IMR-90 (cell line): ENCODE data around the gene MED17. TPM values are rescaled to one million over a fixed set of nuclear protein-coding genes. Genes with fewer than 3 reads are reported as not detected.

Experiments
- ATAC-seq: fragments of 200-7000 bp; cut with Tn5 transposase; 2 replicates; pipeline ENCODE4 v1.9.1; 2020; ENCODE audit warnings: low read depth, mild to moderate bottlenecking, moderate library complexity
- BruUV-seq: library from RNA; stranded (reverse); fragments of 400-500 nt; replicated peaks from 2 replicates; lab custom pipeline; 2021; lab: Mats Ljungman, UMichigan
- CTCF ChIA-PET: fragments of 300-600 bp; formaldehyde crosslinking; extraction: SDS; loops from one replicate; lab custom pipeline; 2021; ENCODE audit warnings: antibody characterized with exemption; lab: Yijun Ruan, JAX
- POLR2A ChIA-PET: fragments of 300-600 bp; sonication (Branson Sonifier 250); formaldehyde crosslinking; loops from one replicate; lab custom pipeline; 2022; ENCODE audit warnings: antibody characterized with exemption; ENCODE audit not compliant: unreplicated experiment; lab: Charles Lee
- DNase-seq: peaks from one replicate; pipeline ENCODE4 v3.0.0; 2013
- H2AFZ ChIP-seq: replicated peaks from 2 replicates; pipeline ENCODE3; 2013; ENCODE audit warnings: low read length, mild to moderate bottlenecking; ENCODE audit not compliant: poor library complexity
- H2AK5ac ChIP-seq: 2 replicates; pipeline ENCODE4 v1.6.1; 2013; ENCODE audit warnings: low read depth, low read length, inconsistent platforms
- H2AK9ac ChIP-seq: replicated peaks from 2 replicates; pipeline ENCODE3; 2013; ENCODE audit warnings: mild to moderate bottlenecking, low read depth, low read length, moderate library complexity; ENCODE audit not compliant: poor library complexity
- H2BK120ac ChIP-seq: 2 replicates; pipeline ENCODE4 v1.6.1; 2013; ENCODE audit warnings: low read depth, low read length, inconsistent platforms
- H2BK15ac ChIP-seq: 3 replicates; pipeline ENCODE4 v1.6.1; 2013; ENCODE audit warnings: low read depth, low read length, inconsistent platforms
- H2BK20ac ChIP-seq: 2 replicates; pipeline ENCODE4 v1.6.1; 2013; ENCODE audit warnings: low read depth, mild to moderate bottlenecking, inconsistent platforms, low read length, moderate library complexity
- H2BK5ac ChIP-seq: 2 replicates; pipeline ENCODE4 v1.6.1; 2013; ENCODE audit warnings: mild to moderate bottlenecking, low read depth, low read length, inconsistent platforms; ENCODE audit not compliant: poor library complexity, severe bottlenecking
- H3K14ac ChIP-seq: replicated peaks from 2 replicates; pipeline ENCODE4 v1.6.1; 2013; ENCODE audit warnings: low read depth, low read length, inconsistent platforms
- H3K18ac ChIP-seq: 2 replicates; pipeline ENCODE4 v1.6.1; 2013; ENCODE audit warnings: low read depth, low read length, control low read depth
- H3K23ac ChIP-seq: 2 replicates; pipeline ENCODE4 v1.6.1; 2013; ENCODE audit warnings: low read depth, low read length, inconsistent platforms
- H3K27ac ChIP-seq: 2 replicates; pipeline ENCODE4 v1.5.1; 2013; ENCODE audit warnings: mild to moderate bottlenecking, control low read depth, low read length; ENCODE audit not compliant: insufficient read depth
- H3K27me3 ChIP-seq: 2 replicates; pipeline ENCODE4 v1.6.1; 2013; ENCODE audit warnings: low read length; ENCODE audit not compliant: control insufficient read depth, insufficient read depth
- H3K36me3 ChIP-seq: 2 replicates; pipeline ENCODE4 v1.6.1; 2013; ENCODE audit warnings: low read length, mixed read lengths; ENCODE audit not compliant: control insufficient read depth, insufficient read depth
- H3K4ac ChIP-seq: 2 replicates; pipeline ENCODE4 v1.6.1; 2013; ENCODE audit warnings: low read depth, low read length, inconsistent platforms
- H3K4me1 ChIP-seq: 2 replicates; pipeline ENCODE4 v1.6.1; 2013; ENCODE audit warnings: low read length, mixed read lengths; ENCODE audit not compliant: control insufficient read depth, insufficient read depth
- H3K4me2 ChIP-seq: 2 replicates; pipeline ENCODE4 v1.6.1; 2013; ENCODE audit warnings: low read depth, mild to moderate bottlenecking, control low read depth, low read length, moderate library complexity
- H3K4me3 ChIP-seq: 2 replicates; pipeline ENCODE4 v1.5.1; 2013; ENCODE audit warnings: low read depth, mild to moderate bottlenecking, control low read depth, low read length, moderate library complexity; ENCODE audit not compliant: insufficient read depth
- H3K56ac ChIP-seq: 2 replicates; pipeline ENCODE4 v1.6.1; 2013; ENCODE audit warnings: low read length, inconsistent platforms; ENCODE audit not compliant: insufficient read depth; ENCODE audit errors: extremely low read depth
- H3K79me1 ChIP-seq, 2 experiments: 2 replicates each; pipeline ENCODE4 v1.6.1; 2013; ENCODE audit warnings: low read length in 2 of 2, inconsistent platforms in 1 of 2, low read depth in 1 of 2
- H3K9ac ChIP-seq: 2 replicates; pipeline ENCODE4 v1.6.1; 2013; ENCODE audit warnings: low read depth, low read length, control low read depth
- H3K9me1 ChIP-seq: 2 replicates; pipeline ENCODE4 v1.6.1; 2013; ENCODE audit warnings: low read length, inconsistent platforms; ENCODE audit not compliant: insufficient read depth
- H3K9me3 ChIP-seq: 2 replicates; pipeline ENCODE4 v1.6.1; 2013; ENCODE audit warnings: low read length; ENCODE audit not compliant: control insufficient read depth, insufficient read depth
- H4K20me1 ChIP-seq: 2 replicates; pipeline ENCODE4 v1.6.1; 2013; ENCODE audit warnings: low read length, inconsistent platforms; ENCODE audit not compliant: insufficient read depth
- H4K5ac ChIP-seq: 2 replicates; pipeline ENCODE4 v1.6.1; 2013; ENCODE audit warnings: mild to moderate bottlenecking, low read depth, low read length, control low read depth
- H4K8ac ChIP-seq, 2 experiments: 2 replicates each; pipeline ENCODE4 v1.6.1; 2013; ENCODE audit warnings: low read depth in 2 of 2, low read length in 2 of 2, control low read depth in 1 of 2, inconsistent platforms in 1 of 2
- H4K91ac ChIP-seq: 2 replicates; pipeline ENCODE4 v1.6.1; 2013; ENCODE audit warnings: low read depth, low read length, inconsistent platforms; ENCODE audit not compliant: insufficient read depth
- NFE2L2 ChIP-seq: fragments of 150-350 bp; IDR thresholded peaks from 2 replicates; pipeline ENCODE4 v1.6.1; 2016; ENCODE audit warnings: low read depth, mild to moderate bottlenecking, low read length
- RFX5 ChIP-seq: IDR thresholded peaks from 2 replicates; pipeline ENCODE4 v1.8.0; 2012; ENCODE audit warnings: low read depth, mild to moderate bottlenecking, low read length, moderate library complexity
- WGBS, 2 experiments: methylation state at CpG; one replicate each; pipeline versions ENCODE4 v1.1.5 to v1.1.7; 2013; ENCODE audit warnings: missing lambda C conversion rate in 2 of 2; ENCODE audit not compliant: insufficient read length in 1 of 2; ENCODE audit errors: extremely low coverage in 2 of 2; 5-methylcytosine and 5-hydroxymethylcytosine counted together
- dilution Hi-C: fragments of 300-500 bp; cut with HindIII; formaldehyde crosslinking; loops from one replicate; pipeline ENCODE4 v1.14.3; 2018; ENCODE audit warnings: low sequenced_read_pairs; ENCODE audit not compliant: unreplicated experiment
- in situ Hi-C: fragments of 300-500 bp; cut with MboI; formaldehyde crosslinking; loops from 3 replicates; pipeline ENCODE4 v1.14.3; 2019; ENCODE audit warnings: low sequenced_read_pairs, inconsistent platforms, mixed read lengths
- intact Hi-C: fragments of 100-400 bp; cut with micrococcal nuclease; formaldehyde crosslinking; loops from 2 replicates; pipeline ENCODE4 v1.10.0; 2022
- polyA plus RNA-seq, 3 experiments: library from polyadenylated mRNA; depleted of rRNA; stranded (reverse); fragments of >200 nt; gene quantifications; 2 replicates each; pipeline ENCODE4 v1.2.3, GENCODE V29; 2012; ENCODE audit warnings: low replicate concordance in 1 of 3
- total RNA-seq: library from RNA; depleted of rRNA; stranded (reverse); fragments of >200 nt; gene quantifications from 2 replicates; pipeline ENCODE4 v1.2.3, GENCODE V29; 2012

MED17 gene
- total and polyA plus RNA-seq, 2 of the 4 experiments (the other 2 are of a cell fraction), result 20.0 to 23.3 TPM

DNA sequence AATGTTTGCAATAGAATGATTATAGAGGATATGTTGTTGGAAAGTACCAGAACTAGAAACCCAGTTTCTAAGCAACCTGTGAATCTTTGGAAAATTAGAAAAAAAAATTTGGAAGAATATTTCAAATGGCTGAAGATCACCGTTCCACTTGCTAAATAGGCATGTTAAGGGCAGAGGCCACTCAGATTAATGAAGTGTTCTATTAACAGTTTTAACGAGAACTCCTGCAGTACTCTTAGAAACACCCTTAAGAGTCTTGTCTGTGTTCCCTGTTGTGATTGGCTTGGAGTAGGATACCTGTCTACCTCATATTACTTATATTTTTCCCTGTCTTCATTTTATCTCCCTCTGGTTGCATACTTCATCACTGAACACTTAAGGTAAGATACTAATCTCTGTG lies 38.0 kb upstream of the MED17 start:
- TF ChIP-seq RFX5, result no peak
- TF ChIP-seq NFE2L2, result no peak
- peaks cover 7 to 30% of the 10 kb centered on the region in 2 experiments for H3K79me1 ChIP-seq
- H3K27ac ChIP-seq, result no peak overlapping the region
- H3K4ac ChIP-seq, result no peak overlapping the region
- H4K91ac ChIP-seq, result no peak overlapping the region
- in situ Hi-C loops (no loop called here), dilution Hi-C loops (no loop called here), intact Hi-C loops (no loop called here)
- H4K20me1 ChIP-seq, result no peaks in the 10 kb centered on the region; the same call in 1 of the 2 replicates
- H2AK5ac ChIP-seq, result no peak overlapping the region
- H2AFZ ChIP-seq, result no peak overlapping the region
- no peak overlapping the region for H3K23ac ChIP-seq
- no peak overlapping the region for H3K18ac ChIP-seq
- no peaks in the 10 kb centered on the region for H3K27me3 ChIP-seq
- peaks cover 12% of the 10 kb centered on the region; the same call in 1 of the 2 replicates for H3K36me3 ChIP-seq
- no peak overlapping the region for H3K4me2 ChIP-seq
- no peak overlapping the region for H3K9ac ChIP-seq
- CTCF ChIA-PET, result interaction anchor here (0.6 kb wide), 1 partner anchor 10 kb away, joined by 5 read pairs; no protein-coding TSS in a partner anchor
- ATAC-seq (no peak), DNase-seq (no peak)
- 0 out of 2 replicates have a peak, but pooled peaks cover 2% of the 10 kb centered on the region for H3K9me1 ChIP-seq
- no peak overlapping the region for H4K5ac ChIP-seq
- no peaks in the 10 kb centered on the region for H3K9me3 ChIP-seq
- POLR2A ChIA-PET, result no interaction called here
- H3K4me3 ChIP-seq, result no peak overlapping the region
- H2BK20ac ChIP-seq, result no peak overlapping the region
- no peak overlapping the region for H2BK15ac ChIP-seq
- no peaks in the 10 kb centered on the region for H3K4me1 ChIP-seq
- BruUV-seq, result no TSS peak
- H2BK5ac ChIP-seq, result no peak overlapping the region
- no CpG with 5 or more reads among the region's 2 CpGs for WGBS, 2 experiments
- no peak overlapping the region for H3K56ac ChIP-seq
- no peak overlapping the region for H2AK9ac ChIP-seq
- H3K14ac ChIP-seq, result no peak overlapping the region
- H2BK120ac ChIP-seq, result no peak overlapping the region
- no peak overlapping the region for H4K8ac ChIP-seq
